Fibroblast of skin of abdomen (primary cell): ENCODE data around the gene MFSD2B. TPM values are rescaled to one million over a fixed set of nuclear protein-coding genes. Genes with fewer than 3 reads are reported as not detected.
"Not testable (repeated sequence)": the region's sequence is repeated elsewhere in the genome, so short reads cannot be mapped to it uniquely, and the experiment has no call there.

Experiments
- DNase-seq: peaks from one replicate; pipeline ENCODE4 v3.0.0-alpha.2; 2013
- polyA plus RNA-seq, 2 experiments: library from polyadenylated mRNA; unstranded; fragments of 120-200 nt; gene quantifications; one replicate each; pipeline ENCODE4 v1.2.1, GENCODE V29; 2013; ENCODE audit not compliant: insufficient read length in 2 of 2

The MFSD2B gene, protein sequence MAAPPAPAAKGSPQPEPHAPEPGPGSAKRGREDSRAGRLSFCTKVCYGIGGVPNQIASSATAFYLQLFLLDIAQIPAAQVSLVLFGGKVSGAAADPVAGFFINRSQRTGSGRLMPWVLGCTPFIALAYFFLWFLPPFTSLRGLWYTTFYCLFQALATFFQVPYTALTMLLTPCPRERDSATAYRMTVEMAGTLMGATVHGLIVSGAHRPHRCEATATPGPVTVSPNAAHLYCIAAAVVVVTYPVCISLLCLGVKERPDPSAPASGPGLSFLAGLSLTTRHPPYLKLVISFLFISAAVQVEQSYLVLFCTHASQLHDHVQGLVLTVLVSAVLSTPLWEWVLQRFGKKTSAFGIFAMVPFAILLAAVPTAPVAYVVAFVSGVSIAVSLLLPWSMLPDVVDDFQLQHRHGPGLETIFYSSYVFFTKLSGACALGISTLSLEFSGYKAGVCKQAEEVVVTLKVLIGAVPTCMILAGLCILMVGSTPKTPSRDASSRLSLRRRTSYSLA
- 9.7 TPM for polyA plus RNA-seq (2013, experiment 1 of 2; ENCODE audit: insufficient read length)
- polyA plus RNA-seq (2013, experiment 2 of 2; ENCODE audit: insufficient read length) = 12.3 TPM

DNA sequence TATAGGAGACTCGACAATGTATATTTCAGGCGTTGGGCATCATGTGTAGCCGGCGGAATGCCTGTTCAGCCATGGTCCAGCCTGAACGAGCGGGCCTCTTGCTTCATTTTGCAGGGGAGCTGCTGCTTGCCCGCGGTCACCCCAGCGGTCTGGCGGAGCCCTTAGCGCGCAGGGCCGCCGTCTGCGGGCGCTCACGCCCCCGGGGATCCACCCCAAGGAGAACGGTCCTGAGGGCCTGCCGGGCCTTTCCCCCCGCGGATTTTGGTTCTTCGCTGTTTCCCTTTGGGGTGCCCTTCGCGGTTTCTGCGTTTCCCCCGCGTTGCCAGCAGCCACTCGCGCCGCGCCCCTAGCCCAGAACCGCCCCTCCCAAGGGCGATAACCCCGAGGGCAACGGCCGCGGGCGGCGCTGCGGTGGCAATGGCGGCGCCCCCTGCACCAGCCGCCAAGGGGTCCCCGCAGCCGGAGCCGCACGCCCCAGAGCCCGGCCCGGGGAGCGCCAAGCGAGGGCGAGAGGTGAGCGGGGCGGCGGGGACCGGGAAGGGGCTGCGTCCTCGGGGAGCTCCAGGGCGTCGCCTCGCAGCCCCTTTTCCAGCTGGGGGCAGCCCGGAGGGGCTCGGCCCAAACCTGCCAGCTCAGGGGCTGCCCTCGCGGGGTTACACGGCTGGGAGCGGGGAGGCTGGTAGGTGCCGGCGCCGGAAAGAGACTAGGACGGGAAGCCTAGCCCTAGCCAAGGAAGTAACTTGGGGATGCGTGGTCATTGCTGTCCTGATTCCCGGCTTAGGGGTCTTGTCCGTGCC lies at the start of gene MFSD2B:
MFSD2B (plus strand) TSS at position 406 of the 797 bp plus-strand sequence; CDS start at position 418, 12 bp downstream.
- DNase-seq = no peak

DNA sequence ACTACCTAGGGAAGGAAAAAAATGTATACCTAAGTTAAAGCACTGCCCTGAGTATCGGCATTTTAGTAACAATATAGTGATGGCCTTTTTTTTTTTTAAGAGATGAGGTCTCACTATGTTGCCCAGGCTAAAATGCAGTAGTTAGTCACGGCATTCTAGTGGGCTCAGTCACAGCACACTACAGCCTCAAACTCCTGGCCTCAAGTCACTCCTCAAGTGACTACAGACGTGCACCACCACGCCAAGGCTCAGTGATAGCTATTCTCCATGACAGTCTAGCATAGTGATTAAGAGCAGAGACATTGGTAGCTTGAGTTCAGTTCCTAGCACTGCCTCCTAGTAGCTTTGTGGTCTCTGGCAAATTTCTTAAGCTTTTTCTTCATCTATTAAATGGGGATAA lies 42.0 kb upstream of the MFSD2B start:
- DNase-seq = no peak

DNA sequence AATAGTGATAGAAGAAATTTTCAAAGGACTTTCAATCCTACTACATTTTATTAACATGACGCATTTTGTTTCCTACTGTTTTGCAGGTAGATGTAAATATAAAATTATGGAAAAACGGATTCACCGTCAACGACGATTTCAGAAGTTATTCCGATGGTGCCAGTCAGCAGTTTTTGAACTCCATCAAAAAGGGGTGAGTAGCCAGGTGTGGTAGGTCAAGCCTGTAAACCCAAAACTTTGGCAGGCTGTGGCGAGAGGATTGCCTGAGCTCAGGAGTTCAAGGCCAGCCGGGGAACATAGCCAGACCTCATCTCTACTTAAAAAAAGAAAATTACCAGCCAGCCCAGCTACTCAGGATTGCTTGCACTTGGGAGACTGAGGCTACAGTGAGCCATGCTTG lies 33.0 kb upstream of the MFSD2B start:
- DNase-seq = no peak

DNA sequence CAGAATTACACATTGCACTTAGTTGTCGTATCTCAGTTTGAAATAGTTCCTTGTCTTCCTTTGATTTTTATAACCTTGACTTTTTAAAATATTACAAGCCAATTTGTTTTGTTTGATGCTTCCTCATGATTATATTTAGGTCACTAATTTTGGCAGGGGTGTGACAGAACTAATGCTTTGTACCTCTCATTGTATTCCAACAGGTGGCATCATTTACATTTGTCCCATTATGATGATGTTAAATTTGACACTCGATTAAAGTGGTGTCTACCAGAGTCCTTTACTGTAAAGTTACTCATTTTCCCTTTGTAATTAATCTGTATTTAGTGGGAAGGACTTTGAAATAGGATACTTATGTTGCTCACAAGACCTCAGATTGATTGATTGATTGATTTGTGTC lies 21.5 kb upstream of the MFSD2B start:
- no peak for DNase-seq

DNA sequence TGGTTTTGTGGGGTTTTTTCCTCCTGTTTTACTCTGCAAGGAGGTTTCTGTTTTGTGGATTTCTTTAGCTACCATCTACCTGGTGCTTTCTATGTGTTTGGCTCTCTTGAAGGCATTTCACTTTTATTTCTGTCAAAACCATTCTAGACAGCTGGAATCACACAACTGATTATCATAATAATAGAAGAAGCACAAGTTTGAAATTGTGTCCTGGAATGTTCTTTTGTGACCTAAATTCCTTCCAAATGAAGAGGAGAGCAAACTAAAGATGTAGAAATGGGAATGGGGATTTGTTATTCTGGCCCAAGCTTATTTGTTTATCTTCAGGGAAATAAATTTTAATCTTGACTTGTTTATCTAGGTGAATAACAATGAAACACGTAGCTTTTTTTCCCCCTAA lies 17.0 kb upstream of the MFSD2B start:
- DNase-seq = no peak

DNA sequence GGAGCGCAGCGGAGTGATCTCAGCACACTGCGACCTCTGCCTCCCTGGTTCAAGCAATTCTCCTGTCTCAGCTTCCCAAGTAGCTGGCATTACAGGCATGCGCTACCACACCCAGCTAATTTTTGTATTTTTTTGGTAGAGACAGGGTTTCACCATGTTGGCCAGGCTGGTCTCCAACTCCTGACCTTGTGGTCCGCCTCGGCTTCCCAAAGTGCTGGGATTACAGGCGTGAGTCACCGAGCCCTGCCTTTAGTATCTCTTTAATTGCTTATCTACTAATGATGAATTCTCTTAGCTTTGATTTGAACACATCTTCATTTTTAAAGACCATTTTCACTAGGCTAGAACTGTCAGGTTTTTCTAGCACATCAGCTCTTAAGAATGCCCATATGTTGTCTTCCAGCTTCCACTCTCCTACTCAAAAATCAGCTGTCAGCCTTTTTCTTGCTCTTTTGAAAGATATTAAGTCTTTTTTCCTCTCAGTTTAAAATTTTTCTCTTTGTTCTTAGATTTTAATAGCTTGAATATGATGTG lies 16.1 kb upstream of the MFSD2B start:
- no peak for DNase-seq

DNA sequence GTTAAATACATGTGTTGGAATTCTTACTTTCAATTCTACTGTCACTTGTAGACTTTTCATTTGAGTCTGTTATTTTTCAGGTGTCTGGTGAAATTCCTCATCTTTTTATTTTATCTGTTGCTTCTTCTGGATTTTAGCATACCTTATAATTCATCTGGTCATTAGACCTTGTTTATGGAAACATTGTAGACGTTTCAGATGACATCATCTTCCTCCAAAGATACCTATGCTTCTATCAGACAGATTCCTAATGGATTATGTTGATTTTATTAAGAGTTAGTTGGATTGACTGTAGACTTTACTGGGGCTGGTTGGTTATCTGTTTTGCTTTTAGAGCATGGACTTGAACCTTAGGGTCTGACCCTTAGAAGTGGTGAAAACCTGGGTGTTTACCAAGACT lies 15.3 kb upstream of the MFSD2B start:
- DNase-seq = no peak

DNA sequence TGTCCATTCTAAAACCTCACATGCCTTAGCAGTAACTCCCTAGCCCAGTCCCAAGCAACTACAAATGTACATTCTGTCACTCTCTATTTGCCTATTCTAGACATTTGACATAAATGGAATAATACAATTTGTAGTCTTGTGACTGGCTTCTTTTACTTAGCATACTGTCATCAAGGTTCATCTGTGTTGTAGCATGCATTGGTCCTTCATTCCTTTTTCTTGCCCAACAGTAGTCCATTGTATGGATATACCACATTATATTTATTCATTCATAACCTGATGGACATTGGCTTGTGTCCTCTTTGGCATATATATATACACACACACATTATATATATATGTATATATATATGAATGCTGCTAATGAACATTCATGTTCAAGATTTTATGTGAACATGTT lies 2.2 kb upstream of the MFSD2B start:
- DNase-seq = no peak

DNA sequence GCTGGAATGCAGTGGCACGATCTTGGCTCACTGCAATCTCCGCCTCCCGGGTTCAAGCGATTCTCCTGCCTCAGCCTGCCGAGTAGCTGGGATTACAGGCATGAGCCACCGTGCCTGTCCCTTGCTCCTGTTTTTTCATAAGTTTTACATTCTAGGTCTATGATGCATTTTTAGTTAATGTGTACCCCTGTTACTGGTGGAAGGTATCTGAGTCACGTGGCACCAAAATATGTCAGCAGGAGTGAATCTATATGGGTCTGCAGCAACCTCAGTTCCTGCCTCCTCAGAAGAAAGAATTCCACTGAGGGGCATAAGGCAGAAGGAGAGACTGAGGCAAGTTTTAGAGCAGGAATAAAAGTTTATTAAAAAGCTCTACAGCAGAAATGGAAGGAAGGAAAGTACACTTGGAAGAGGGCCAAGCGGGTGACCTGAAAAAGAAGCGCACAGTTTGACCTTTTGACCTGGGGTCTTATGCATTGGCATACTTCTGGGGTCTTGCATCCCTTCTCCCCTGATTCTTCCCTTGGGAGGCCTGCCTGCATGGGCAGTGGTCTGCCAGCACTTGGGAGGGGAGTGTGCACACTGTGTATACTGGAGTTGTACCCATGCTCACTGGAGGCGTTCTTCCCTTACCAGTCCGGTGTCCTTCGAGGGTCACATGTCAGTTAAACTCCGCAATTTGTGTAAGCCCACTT lies 1.1 kb upstream of the MFSD2B start:
- no peak for DNase-seq

DNA sequence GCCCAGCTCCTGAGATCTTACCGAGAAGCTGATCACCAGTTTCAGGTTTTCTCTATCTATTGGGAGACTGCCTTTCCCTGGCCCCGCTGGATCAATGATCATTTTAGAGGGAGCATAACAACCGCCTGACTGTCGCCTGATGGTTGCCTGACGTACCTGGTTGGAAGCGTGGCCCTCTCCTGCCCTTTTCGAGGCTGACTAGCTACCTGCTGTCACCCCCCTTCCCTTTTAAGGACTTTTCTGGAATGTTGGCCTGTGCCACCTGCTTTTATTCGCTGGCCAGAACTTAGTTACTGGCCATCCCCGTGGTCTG lies 562 bp upstream of the MFSD2B start:
- DNase-seq = no peak

DNA sequence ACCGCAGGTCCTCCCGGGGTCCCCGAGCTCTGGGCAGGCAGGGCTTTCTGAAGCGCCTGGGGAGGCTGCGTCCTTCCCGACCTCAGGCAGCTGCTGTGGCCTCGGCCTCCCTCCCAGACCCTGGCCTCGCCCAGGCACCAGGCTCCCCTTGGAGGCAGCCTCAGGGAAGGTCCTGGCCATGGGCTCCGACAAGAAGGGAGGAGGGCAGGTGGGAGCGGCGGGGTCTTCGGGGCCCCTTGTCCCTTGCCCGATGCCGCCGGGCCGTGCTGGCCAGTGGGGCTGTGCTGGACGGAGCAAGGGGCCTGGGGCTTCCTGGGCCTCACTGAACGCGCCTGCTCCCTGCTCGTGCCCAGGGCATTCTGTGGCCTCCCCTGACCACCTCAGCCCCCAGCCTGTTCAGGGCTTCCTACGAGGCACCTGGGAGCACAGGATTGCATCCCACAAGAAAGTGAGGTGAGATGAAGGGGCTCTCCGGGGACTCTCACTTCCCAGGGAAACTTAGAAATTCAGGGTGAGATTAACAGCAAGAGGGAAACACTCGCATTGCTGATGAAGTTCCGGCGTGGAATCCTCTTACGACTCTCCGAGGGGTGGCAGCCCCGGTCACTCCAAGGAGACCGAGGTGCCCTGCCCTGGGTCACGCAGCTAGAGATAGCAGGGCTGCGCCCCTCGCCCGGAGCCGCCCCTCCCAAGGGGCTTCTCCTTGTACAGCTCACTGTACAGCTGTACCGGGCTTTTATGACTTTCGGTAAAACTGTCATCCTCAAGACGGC lies 778 bp downstream of the MFSD2B start:
- no peak for DNase-seq

DNA sequence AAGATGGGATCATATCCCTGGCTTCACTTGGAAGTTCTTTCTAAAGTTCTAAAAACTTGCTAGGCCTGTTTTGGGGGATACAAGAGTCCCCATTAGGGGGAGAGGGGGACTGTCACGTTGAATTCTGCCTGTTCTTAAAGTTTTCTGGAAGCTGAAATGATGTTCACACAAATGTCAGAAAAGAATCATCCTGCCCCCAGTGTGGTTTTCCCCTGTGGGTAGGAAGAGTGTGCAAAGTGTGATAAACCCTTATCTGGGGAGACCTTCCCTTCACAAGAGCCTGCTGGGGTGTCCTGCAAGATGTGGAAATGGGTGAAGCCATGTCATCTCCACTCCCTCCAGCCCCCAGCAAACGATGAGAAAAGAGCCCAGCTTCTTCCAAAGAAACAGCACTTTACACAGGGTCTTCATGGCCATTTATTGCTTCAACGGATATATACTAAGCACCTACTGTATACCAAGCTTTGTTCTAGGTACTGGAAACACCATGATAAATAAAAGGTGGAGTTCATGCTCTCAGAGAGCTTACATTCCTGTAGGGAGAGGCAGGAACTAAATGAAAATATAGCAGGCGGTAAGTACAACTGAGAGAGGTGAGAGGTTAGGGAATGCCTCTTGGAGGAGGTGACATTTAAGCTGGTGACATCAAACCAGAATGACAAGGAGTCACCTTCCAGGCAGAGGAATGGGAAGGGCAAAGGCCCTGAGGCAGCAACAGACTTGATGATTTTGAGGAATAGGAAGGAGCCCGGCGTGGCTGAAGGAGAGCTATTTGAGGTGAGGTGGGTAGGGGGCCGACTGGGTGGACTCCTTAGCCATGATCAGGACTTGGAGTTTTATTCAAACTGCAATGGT lies 1.6 kb downstream of the MFSD2B start:
- DNase-seq = no peak

DNA sequence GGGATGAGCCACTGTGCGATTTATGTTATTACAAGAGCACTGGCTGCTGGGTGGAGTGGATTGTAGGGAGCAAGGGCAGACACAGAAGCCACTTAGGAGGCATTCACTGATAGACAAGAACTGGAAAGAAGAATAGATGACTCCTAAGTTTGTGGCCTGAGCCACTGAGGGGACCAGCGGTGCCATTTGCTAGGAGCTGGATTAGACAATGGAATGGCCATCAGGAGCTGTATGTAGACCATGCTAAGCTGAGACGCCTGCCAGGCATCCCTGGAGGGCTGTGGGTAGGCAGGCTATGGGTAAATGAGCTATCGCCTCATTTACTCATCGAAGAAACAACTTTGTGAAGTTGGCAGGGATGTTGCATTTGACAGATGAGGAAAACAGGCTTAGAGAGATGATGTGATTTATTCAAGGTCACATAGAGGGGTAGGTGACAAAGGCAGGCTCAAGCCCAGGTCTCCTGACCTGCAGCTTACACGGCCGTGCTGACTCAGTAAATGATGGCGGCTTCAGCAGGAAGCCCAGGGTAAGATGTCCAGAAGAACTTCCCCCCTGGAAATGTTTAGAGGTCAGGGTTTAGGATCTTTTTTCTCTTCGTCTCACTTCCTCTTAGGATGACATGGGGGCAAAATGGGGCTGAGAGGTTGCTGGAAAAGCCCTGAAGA lies 2.8 kb downstream of the MFSD2B start:
- no peak for DNase-seq

DNA sequence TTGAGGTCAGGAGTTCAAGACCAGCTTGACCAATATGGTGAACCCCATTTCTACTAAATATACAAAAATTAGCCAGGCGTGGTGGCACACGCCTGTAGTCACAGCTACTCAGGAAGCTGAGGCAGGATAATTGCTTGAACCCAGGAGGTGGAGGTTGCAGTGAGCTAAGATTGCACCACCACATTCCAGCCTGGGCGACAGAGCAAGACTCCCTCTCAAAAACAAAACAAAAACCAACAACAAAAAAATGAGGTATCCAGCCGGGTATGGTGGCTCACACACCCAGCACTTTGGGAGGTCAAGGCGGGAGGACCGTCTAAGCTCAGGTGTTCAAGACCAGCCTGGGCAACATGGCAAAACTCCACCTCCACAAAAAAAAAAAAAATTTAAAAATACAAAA lies 5.0 kb downstream of the MFSD2B start:
- not testable (repeated sequence) for DNase-seq

DNA sequence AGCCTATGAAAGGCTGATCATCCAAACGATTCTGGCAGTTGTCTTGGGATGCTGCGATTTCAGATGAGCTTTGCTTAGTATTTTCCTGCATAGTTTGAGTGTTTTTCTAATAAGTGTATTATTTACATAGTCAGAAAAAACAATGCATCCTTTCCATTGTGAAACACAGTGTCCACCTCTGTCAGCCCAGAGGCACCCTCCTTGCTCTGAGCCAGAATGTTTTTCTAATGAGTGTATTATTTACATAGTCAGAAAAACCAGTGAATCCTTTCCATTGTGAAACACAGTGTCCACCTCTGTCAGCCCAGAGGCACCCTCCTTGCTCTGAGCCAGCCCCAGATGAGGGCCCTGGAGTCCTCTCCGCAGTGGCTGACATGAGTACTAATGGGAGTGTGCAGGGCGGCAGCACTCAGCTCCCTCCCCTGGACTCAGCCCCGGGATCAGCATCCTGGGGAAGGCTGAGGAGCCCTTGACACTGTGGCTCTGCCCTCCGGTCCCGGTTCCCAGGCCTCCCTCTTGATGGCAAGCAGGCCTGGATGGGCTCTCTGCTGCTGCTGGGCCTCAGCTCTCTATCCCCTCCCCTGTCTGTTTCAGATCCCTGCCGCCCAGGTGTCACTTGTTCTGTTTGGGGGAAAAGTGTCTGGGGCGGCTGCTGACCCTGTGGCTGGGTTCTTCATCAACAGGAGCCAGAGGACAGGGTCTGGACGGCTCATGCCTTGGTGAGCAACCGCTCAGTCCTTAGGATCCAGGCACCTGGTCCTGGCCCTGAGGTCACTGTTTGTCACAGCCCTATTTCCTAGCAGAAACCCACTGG lies 5.9 kb downstream of the MFSD2B start:
- peak; percentile 59 for DNase-seq

DNA sequence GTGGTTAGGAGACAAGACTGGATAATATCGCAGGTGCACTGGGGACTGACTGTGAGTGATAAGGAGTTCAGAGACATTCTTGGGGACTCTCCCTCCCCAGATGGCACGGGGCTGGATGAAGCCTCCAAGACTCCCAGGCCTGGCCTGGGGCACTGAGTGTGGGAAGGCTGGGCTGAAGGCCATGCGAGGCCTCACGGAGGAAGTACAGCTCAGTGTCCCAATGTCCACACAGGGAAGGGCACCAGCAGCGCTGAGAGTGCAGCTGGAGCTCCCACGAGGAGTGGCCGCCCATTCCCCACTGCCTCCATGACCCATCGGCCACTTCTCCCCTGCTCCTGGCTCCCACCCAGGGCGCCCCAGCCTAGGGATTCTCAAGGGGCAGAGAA lies 6.5 kb downstream of the MFSD2B start:
- no peak for DNase-seq

DNA sequence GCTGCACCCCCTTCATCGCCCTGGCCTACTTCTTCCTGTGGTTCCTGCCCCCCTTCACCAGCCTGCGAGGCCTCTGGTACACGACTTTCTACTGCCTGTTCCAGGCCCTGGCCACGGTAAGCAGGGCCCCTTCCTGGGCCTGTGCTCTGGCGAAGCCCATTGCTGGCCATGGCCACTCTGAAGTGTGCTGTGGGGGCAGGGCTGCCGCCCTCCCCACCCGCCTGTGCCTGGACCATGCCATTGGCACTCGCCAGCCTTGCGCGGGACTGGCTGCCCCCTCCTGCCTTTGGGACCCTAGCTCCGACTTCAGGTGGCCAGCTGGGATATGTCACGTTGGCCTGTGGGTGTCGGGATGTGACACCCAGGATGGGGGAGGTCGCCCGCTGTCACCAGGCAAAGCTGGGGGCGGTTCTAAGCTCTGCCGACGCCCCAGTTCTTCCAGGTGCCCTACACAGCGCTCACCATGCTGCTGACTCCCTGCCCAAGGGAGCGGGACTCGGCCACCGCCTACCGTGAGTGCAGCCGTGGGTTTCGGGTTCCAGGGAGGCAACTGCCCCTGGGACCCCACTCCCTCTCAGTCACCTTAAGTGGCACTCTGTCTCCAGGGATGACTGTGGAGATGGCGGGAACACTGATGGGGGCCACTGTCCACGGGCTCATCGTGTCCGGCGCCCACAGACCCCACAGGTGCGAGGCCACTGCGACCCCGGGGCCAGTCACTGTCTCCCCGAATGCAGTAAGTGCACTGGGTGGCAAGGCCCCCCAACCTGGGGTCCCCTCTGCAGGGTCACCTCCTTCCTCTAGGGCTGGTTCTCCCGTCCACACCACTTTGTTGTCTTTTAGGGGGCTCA lies 7.2 kb downstream of the MFSD2B start:
- DNase-seq = no peak

DNA sequence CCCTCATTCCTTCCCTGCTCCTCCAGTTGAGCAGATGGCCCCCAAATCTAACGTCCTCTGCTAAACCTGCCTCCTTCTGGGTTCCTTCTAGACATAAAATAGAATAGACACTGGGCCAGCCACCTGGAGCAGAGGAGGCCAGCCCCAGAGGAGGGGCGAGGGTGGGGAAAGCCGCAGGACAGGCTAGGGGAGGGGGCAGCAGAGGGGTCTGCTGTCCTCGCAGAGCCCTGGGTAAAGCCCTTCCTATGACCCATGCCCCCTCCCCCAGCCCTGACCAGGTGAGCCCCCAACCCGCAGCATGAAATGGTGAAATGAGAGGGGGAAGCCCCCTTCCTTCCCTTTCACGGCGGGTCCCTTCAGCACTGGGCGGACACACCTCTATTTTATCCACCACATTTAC lies 7.8 kb downstream of the MFSD2B start:
- DNase-seq = no peak

DNA sequence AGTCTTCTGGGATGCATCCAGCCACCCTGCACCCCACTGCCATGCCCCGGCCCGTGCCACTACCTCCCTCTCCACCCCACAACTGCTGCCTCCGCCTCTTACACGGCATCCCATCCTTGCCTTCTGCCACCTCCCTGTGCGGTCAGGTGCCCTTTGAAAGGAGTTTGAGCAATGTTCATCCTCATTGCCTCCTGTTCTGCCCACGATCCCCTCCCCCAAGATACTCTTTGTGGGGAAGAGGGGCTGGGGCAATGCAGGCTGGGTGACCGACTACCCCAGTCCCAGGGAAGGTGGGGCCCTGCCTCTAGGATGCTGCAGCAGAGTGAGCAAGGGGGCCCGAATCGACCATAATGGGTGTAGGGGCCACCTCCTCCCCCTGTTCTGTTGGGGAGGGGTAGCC lies 8.4 kb downstream of the MFSD2B start:
- DNase-seq = no peak
